ENCODE results near the gene HMG20A. TPM values are rescaled to one million over a fixed set of nuclear protein-coding genes. Genes with fewer than 3 reads are reported as not detected.

HMG20A gene
- 9.7 and 16.0 TPM in 2 replicates for total RNA-seq

DNA sequence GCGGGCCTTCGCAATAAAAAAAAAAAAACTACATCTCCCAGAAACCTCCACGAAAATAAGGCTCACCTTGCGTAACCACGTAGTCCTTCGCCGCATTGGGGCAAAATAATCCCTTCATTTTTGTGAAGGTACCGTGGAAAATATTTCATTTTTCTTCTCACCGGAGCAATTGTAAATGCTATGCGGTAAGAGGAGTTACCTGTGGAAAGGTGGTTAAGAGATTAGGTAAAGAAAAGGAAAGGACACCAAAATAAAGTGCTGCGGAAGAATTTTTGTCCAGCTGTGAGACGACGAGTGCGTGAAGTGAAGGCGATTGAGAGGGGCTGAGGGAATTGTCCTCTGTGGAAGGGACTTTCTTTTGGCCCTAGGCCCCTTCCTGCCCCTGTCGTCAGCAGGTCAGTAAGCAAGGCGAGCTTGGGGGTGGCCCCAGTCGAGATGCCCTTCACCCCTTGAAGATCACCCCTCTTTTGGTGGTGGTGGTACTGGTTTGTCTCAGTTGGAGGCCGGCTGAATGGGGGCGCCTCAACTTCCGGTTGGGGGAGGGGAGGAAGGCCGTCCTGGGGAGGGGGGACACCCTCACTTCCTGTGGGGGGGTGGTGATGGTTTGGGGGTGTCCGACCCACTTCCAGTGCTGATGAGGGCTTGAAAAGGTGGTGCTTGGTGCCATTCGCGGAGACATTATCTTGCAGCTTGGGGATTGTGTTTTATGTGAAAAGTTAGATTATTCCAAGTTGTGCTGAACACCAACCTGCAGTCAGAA is at the start of gene HMG20A:
HMG20A (plus strand) TSS at position 279 of the 760 bp plus-strand sequence. CDS start 37,520 bp downstream, outside the sequence.
- FAIRE-seq (no peak), DNase-seq (ENCODE audit: low read depth) (peak; percentile 74)
- peak within 1 kb of the TSS; percentile 91 for H3K4me3 ChIP-seq (ENCODE audit: low read depth, low read length)
- H3K36me3 ChIP-seq (ENCODE audit: control insufficient read depth, insufficient read depth, low read length), result no peaks in the 10 kb centered on the region
- no peaks in the 10 kb centered on the region for H3K27me3 ChIP-seq (ENCODE audit: control insufficient read depth, insufficient read depth, low read length)
- TF ChIP-seq, protein P1, sequence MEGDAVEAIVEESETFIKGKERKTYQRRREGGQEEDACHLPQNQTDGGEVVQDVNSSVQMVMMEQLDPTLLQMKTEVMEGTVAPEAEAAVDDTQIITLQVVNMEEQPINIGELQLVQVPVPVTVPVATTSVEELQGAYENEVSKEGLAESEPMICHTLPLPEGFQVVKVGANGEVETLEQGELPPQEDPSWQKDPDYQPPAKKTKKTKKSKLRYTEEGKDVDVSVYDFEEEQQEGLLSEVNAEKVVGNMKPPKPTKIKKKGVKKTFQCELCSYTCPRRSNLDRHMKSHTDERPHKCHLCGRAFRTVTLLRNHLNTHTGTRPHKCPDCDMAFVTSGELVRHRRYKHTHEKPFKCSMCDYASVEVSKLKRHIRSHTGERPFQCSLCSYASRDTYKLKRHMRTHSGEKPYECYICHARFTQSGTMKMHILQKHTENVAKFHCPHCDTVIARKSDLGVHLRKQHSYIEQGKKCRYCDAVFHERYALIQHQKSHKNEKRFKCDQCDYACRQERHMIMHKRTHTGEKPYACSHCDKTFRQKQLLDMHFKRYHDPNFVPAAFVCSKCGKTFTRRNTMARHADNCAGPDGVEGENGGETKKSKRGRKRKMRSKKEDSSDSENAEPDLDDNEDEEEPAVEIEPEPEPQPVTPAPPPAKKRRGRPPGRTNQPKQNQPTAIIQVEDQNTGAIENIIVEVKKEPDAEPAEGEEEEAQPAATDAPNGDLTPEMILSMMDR (IDR thresholded peaks at IDR 0.05; ENCODE audit: insufficient read depth, low read length, severe bottlenecking), result no peak

DNA sequence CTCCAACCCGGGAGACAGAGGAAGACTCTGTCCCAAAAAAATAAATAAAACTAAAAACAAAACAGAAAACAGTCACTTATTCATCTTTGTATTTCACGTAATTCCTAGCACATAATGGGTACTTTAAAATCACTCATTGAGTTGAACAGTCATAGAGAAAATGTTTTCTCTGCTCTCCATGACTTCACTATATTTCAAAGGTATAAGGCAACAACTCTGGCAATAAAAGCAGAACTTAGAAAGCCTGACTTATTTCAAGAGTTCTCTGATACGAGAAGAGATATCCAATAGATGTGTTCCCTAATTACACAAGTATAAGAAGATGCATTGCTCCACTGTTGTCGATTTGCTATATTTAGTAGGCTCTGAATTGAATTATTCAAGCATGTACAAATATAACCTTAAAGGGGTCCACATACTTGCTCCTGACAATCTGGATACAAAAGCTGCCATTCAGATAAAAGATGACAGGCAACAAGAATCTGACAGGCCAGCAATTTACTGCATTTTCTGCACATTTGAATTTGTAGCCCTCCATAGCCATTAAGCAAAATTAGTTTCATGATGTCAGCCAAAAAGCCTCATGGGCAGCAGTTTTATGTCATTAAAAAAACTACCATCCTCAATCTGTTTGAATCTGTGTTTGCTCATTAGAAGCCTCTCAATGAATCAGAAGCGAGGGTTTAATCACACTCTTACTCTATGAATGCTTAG is 48.7 kb upstream of the HMG20A start:
- Histone ChIP-seq H3K27me3 (ENCODE audit: control insufficient read depth, insufficient read depth, low read length) (no peaks in the 10 kb centered on the region), H3K36me3 (ENCODE audit: control insufficient read depth, insufficient read depth, low read length) (no peaks in the 10 kb centered on the region), H3K4me3 (ENCODE audit: low read depth, low read length) (no peak overlapping the region)
- TF ChIP-seq, protein P1 (IDR thresholded peaks at IDR 0.05; ENCODE audit: insufficient read depth, low read length, severe bottlenecking), result no peak
- DNase-seq (ENCODE audit: low read depth) (no peak), FAIRE-seq (no peak)

DNA sequence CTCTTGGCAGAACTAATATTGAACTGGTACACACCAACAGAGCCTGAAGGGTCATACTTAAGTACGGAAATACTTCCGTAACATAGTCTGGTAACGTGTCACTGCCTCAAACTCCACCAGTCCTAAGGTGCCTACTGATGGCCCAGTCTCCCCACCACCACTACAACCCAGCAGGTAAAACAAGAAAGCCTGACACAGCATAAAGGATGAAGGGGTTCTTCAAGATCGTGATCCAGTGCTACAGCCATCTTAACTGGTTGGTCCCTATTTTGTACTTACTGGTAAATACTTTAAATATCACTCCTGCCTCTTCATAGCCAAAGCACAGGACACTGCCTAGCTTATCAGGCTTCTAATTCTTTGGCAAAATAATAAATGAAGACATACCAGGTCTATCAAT is 47.2 kb upstream of the HMG20A start:
- TF ChIP-seq, protein P1 (IDR thresholded peaks at IDR 0.05; ENCODE audit: insufficient read depth, low read length, severe bottlenecking), result no peak
- H3K27me3 ChIP-seq (ENCODE audit: control insufficient read depth, insufficient read depth, low read length), result no peaks in the 10 kb centered on the region
- no peaks in the 10 kb centered on the region for H3K36me3 ChIP-seq (ENCODE audit: control insufficient read depth, insufficient read depth, low read length)
- no peak for FAIRE-seq
- H3K4me3 ChIP-seq (ENCODE audit: low read depth, low read length), result no peak overlapping the region
- no peak for DNase-seq (ENCODE audit: low read depth)

DNA sequence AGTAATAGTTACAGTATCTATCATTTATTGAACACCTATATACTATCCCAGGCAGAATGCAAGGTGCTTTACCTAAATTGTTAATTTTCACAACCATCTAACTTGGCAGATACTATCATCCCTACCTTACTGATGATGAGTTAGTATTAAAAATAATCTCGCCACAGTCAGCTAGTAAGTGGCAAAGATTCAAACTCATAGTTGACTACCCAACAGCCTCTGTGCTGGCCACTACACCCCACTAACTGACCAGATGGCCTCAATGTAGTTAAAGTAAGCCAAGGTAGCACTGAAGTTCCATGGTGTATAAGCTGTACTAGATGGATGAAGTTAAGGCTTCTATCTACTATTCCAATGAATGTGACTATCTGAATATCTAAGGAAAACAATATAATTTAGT is 45.6 kb upstream of the HMG20A start:
- TF ChIP-seq, protein P1 (IDR thresholded peaks at IDR 0.05; ENCODE audit: insufficient read depth, low read length, severe bottlenecking), result no peak
- H3K4me3 ChIP-seq (ENCODE audit: low read depth, low read length), result no peak overlapping the region
- FAIRE-seq, result no peak
- H3K27me3 ChIP-seq (ENCODE audit: control insufficient read depth, insufficient read depth, low read length), result no peaks in the 10 kb centered on the region
- no peak for DNase-seq (ENCODE audit: low read depth)
- H3K36me3 ChIP-seq (ENCODE audit: control insufficient read depth, insufficient read depth, low read length), result no peaks in the 10 kb centered on the region

DNA sequence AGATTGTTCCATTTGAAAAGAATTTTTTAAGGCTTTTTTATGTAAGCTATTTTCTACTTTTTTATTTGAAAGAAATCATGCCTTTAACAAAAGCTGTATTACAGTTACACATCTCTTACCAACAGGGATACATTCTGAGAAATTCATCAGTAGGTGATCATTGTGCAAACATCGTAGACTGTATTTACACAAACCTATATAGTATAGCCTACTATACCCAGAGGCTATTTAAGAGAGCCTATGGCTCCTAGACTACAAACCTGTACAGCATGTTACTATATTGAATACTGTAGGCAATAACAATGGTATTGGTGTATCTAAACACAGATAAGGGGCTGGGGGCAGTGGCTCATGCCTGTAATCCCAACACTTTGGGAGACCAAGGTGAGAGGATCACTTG is 43.9 kb upstream of the HMG20A start:
- FAIRE-seq, result no peak

More for the DNA sequence above, 43.9 kb upstream of the HMG20A start:
- TF ChIP-seq, protein P1 (IDR thresholded peaks at IDR 0.05; ENCODE audit: insufficient read depth, low read length, severe bottlenecking), result no peak
- Histone ChIP-seq H3K36me3 (ENCODE audit: control insufficient read depth, insufficient read depth, low read length) (no peaks in the 10 kb centered on the region), H3K27me3 (ENCODE audit: control insufficient read depth, insufficient read depth, low read length) (no peaks in the 10 kb centered on the region), H3K4me3 (ENCODE audit: low read depth, low read length) (no peak overlapping the region)
- peak; percentile 12 for DNase-seq (ENCODE audit: low read depth)
